Esophagus squamous epithelium (tissue), 5 donors: ENCODE data around the gene GABBR1. TPM values are rescaled to one million over a fixed set of nuclear protein-coding genes. Genes with fewer than 3 reads are reported as not detected.

ENCODE experiments used
- DNase-seq: peaks from one replicate; lab custom pipeline; 2025; lab: John Stamatoyannopoulos, UW
- H3K27ac ChIP-seq, 4 donors: fragments of 200-600 bp; sonication (generic); one replicate each; pipeline ENCODE4 v1.5.1; 2016 to 2019; ENCODE audit warnings: mild to moderate bottlenecking in 1 of 4
- H3K27me3 ChIP-seq, 4 donors: fragments of 200-600 bp; sonication (generic); 1 replicate in 3 of 4; 2 replicates in 1 of 4; pipeline versions ENCODE4 v1.5.1 to v1.6.0; 2017 to 2021; ENCODE audit warnings: antibody characterized with exemption in 1 of 4
- H3K36me3 ChIP-seq, 3 donors: fragments of 200-600 bp; sonication (generic); one replicate each; pipeline ENCODE4 v1.5.1; 2016 to 2019
- H3K4me1 ChIP-seq, 3 donors: fragments of 200-600 bp; sonication (generic); one replicate each; pipeline ENCODE4 v1.5.1; 2017 to 2019
- H3K4me3 ChIP-seq, 4 donors: fragments of 200-600 bp; sonication (generic); 1 replicate in 3 of 4; 2 replicates in 1 of 4; pipeline ENCODE4 v1.5.1; 2016 to 2019; ENCODE audit warnings: mild to moderate bottlenecking in 2 of 4, moderate library complexity in 1 of 4
- H3K9me3 ChIP-seq, 3 donors: fragments of 200-600 bp; sonication (generic); one replicate each; pipeline ENCODE4 v1.5.1; 2016 to 2019
- POLR2A ChIP-seq, 4 donors: fragments of 450-650 bp; IDR thresholded peaks; one replicate each; pipeline ENCODE4 v1.6.1; 2017; ENCODE audit warnings: antibody characterized with exemption in 4 of 4, mild to moderate bottlenecking in 4 of 4, moderate library complexity in 3 of 4
- WGBS, 2 donors: methylation state at CpG; one replicate each; pipeline ENCODE4 v1.1.5; 2018; 5-methylcytosine and 5-hydroxymethylcytosine counted together
- intact Hi-C: fragments of 100-400 bp; cut with DNase I; formaldehyde crosslinking; loops from one replicate; pipeline ENCODE4 v1.15.0; 2022
- total RNA-seq, 4 donors: library from RNA; depleted of rRNA; stranded (reverse); fragments of >200 nt; gene quantifications; one replicate each; pipeline ENCODE4 v1.1.0, GENCODE V29; 2016
- TF ChIP-seq, protein P1 (sequence below), 6 experiments: fragments of 450-650 bp in 4 of 6; fragments of 200-600 bp in 2 of 6; sonication (generic) in 2 of 6; IDR thresholded peaks; one replicate each; pipeline ENCODE4 v1.5.1; 2016 to 2019; ENCODE audit warnings: antibody characterized with exemption in 6 of 6, mild to moderate bottlenecking in 4 of 6, moderate library complexity in 4 of 6
- donor health status: DM: yes; HTN: yes; CAD: no.

The GABBR1 gene
- total RNA-seq, 4 donors from 2014 or later, result 4.1 to 19.5 (median 8.5) TPM

DNA sequence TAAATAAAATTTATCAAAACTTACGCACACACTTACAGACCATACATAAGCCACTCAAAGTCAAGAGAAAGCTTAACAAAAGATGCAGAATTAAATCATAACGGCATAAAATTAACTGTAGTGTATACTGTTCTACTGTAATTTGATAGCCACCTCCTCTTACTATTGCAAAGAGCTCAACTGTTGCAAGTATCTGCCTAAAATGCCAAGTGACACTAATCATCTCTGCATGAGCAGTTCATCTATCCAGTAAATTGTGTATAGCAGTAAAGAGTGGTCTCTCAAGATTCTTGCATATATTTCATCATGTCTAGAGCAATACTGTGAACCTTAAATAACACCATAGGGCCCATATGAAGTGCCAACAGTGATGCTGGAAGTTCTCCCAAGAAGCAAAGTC, 35.8 kb downstream of the GABBR1 start:
- TF ChIP-seq, protein P1, sequence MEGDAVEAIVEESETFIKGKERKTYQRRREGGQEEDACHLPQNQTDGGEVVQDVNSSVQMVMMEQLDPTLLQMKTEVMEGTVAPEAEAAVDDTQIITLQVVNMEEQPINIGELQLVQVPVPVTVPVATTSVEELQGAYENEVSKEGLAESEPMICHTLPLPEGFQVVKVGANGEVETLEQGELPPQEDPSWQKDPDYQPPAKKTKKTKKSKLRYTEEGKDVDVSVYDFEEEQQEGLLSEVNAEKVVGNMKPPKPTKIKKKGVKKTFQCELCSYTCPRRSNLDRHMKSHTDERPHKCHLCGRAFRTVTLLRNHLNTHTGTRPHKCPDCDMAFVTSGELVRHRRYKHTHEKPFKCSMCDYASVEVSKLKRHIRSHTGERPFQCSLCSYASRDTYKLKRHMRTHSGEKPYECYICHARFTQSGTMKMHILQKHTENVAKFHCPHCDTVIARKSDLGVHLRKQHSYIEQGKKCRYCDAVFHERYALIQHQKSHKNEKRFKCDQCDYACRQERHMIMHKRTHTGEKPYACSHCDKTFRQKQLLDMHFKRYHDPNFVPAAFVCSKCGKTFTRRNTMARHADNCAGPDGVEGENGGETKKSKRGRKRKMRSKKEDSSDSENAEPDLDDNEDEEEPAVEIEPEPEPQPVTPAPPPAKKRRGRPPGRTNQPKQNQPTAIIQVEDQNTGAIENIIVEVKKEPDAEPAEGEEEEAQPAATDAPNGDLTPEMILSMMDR (IDR thresholded peaks at IDR 0.05), result no peak
- TF ChIP-seq POLR2A (IDR thresholded peaks at IDR 0.05), result no peak
- DNase-seq, result no peak
- Histone ChIP-seq H3K36me3 (peaks cover 0 to 5% (median 0%) of the 10 kb centered on the region in 3 donors), H3K4me3 (no peak overlapping the region), H3K27ac (no peak overlapping the region), H3K4me1 (peaks cover 0 to 4% (median 0%) of the 10 kb centered on the region in 3 donors), H3K9me3 (no peaks in the 10 kb centered on the region), H3K27me3 (peaks cover 0 to 5% (median 0%) of the 10 kb centered on the region in 4 donors)
- intact Hi-C loops, result no loop called here
- 75 to 78% methylated on average over 2 of the region's 2 CpGs for WGBS, 2 donors

DNA sequence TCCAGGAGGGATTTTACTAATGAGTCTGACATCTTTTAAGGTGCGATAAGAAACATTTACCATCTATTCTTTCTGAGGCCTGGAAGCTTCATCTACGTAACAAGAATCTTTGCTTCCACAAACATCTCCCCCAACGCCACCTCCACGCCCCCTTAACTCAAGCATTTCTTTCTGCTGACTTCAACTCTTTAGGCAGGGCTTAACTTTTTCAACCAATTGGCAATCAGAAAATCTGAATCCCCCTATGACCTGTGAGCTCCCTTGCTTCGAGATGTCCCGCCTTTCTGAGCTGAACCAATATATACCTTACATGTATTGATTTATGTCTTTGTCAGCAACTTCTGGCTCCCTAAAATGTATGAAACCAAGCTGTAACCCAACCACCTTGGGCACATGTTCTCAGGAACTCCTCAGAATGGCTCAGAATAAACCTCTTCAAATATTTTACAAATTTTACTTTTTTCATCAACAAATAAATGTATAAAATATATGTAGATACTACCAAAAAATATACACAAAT, 36.5 kb downstream of the GABBR1 start:
- TF ChIP-seq, protein P1 (IDR thresholded peaks at IDR 0.05), result no peak
- no peak for TF ChIP-seq POLR2A (IDR thresholded peaks at IDR 0.05)
- Histone ChIP-seq H3K4me1 (peaks cover 0 to 4% (median 0%) of the 10 kb centered on the region in 3 donors), H3K27ac (no peak overlapping the region), H3K4me3 (no peak overlapping the region), H3K27me3 (peaks cover 0 to 11% (median 0%) of the 10 kb centered on the region in 4 donors), H3K36me3 (peaks cover 0 to 5% (median 0%) of the 10 kb centered on the region in 3 donors), H3K9me3 (no peaks in the 10 kb centered on the region)
- intact Hi-C loops, result no loop called here
- 74 to 81% methylated on average over 6 of the region's 6 CpGs for WGBS, 2 donors
- DNase-seq, result no peak

DNA sequence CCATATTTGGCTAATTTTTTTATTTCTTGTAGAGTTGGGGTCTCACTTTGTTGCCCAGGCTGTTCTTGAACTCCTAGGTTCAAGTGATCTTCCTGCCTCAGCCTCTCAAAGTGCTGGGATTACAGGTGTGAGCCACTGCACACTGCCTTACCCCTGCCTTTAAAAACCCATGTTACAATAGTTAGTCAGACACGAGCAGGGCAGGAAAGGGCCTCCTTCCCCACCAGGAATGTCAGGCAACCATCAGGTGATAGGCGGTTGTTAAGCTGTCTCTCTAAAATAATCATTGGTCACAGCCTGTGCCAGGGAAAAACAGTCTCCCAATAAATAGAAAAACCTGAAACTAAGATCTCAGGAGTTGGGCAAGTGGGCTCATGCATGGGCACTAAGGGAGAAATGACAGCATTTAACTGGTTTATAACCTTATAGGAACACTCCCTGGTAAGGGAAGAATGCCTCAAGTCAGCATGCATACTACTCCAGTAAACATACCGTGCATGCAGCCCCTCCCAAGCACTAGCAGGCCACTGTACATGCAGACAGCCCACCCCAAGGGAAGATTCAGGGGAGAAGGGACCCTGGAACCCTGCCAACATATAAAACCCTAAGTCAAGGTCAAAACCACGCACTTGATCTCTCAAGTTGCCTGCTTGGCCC, 39.7 kb downstream of the GABBR1 start:
- H3K36me3 ChIP-seq, result no peaks in the 10 kb centered on the region
- peaks cover 0 to 26% (median 0%) of the 10 kb centered on the region in 4 donors for H3K27me3 ChIP-seq
- no peak overlapping the region for H3K27ac ChIP-seq
- H3K4me3 ChIP-seq, result no peak overlapping the region
- DNase-seq, result no peak
- no peak for TF ChIP-seq POLR2A (IDR thresholded peaks at IDR 0.05)
- TF ChIP-seq, protein P1 (IDR thresholded peaks at IDR 0.05), result no peak
- H3K9me3 ChIP-seq, result no peaks in the 10 kb centered on the region
- intact Hi-C loops, result no loop called here
- peaks cover 0 to 4% (median 0%) of the 10 kb centered on the region in 3 donors for H3K4me1 ChIP-seq
- 16 to 18% methylated on average over 3 to 4 of the region's 4 CpGs for WGBS, 2 donors

DNA sequence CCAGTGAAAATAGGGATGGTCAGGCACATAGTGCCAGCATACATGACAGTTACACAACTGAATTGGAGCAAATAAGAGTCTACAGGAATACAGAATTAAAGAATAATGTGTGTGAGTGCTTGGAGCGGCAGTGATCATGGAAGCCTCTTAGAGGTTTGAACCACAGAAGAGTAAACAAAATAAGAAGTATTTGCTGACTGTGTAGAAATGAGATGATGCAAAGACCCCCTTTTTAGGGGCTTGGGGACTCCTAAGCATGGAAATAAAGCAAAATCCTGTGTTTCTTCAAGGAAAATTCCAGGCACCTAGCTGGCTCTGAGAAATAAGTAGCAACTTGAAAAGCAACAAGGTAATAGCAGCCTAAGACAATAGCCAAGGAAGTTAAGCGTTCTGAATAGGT, 41.3 kb downstream of the GABBR1 start:
- WGBS, 2 donors, result 83 to 88% methylated on average over 2 of the region's 2 CpGs
- peaks cover 0 to 4% (median 0%) of the 10 kb centered on the region in 3 donors for H3K4me1 ChIP-seq
- H3K4me3 ChIP-seq, result no peak overlapping the region
- DNase-seq, result no peak
- no peak overlapping the region for H3K27ac ChIP-seq
- peaks cover 0 to 26% (median 0%) of the 10 kb centered on the region in 4 donors for H3K27me3 ChIP-seq
- TF ChIP-seq POLR2A (IDR thresholded peaks at IDR 0.05), result no peak
- TF ChIP-seq, protein P1 (IDR thresholded peaks at IDR 0.05), result no peak
- no peaks in the 10 kb centered on the region for H3K36me3 ChIP-seq
- intact Hi-C loops, result no loop called here
- H3K9me3 ChIP-seq, result no peaks in the 10 kb centered on the region

DNA sequence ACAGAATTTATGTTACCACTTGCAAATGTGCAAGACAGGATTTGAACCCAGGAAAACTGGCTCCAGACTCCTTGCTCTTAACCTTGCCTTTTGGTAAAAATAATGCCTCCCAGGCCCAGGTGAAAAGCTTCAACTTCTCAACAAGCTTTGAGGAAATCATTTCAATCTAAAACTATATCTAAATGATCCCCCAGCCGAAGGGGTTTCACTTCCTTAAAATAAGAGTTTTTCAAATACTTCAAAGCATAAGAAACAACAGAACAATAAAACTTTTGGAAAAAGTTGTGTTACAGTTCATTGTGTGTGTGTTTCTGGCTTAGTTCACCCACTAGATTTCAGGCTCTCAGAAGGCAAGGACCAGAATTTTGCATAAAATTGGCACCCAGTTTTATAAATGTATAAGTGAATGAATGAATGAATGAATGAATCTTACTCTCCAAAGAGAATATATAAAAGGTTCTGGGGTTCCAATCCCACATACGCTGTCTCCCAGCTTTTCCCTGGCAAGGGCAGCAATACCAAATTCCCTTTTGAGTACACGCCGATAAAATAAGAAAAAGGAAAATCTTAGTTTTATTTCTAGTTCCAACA, 42.7 kb downstream of the GABBR1 start:
- TF ChIP-seq, protein P1 (IDR thresholded peaks at IDR 0.05), result no peak
- TF ChIP-seq POLR2A (IDR thresholded peaks at IDR 0.05), result no peak
- WGBS, 2 donors, result 79 to 83% methylated on average over 4 of the region's 4 CpGs

More for the DNA sequence above, 42.7 kb downstream of the GABBR1 start:
- H3K9me3 ChIP-seq, result no peaks in the 10 kb centered on the region
- intact Hi-C loops, result no loop called here
- no peak overlapping the region for H3K27ac ChIP-seq
- no peak for DNase-seq
- H3K4me3 ChIP-seq, result no peak overlapping the region
- H3K36me3 ChIP-seq, result no peaks in the 10 kb centered on the region
- peaks cover 0 to 4% (median 0%) of the 10 kb centered on the region in 3 donors for H3K4me1 ChIP-seq
- peaks cover 0 to 26% (median 0%) of the 10 kb centered on the region in 4 donors for H3K27me3 ChIP-seq
